Activated T-cell treated with anti-CD3 and anti-CD28 coated beads for 48 hours (primary cell): ENCODE results near the gene PAX8.
"Not testable (repeated sequence)": the region's sequence is repeated elsewhere in the genome, so short reads cannot be mapped to it uniquely, and the experiment has no call there.

Source experiments
- DNase-seq: peaks from one replicate; pipeline ENCODE4 v3.0.0-alpha.2; 2020; ENCODE audit warnings: low read depth

The PAX8 gene

DNA sequence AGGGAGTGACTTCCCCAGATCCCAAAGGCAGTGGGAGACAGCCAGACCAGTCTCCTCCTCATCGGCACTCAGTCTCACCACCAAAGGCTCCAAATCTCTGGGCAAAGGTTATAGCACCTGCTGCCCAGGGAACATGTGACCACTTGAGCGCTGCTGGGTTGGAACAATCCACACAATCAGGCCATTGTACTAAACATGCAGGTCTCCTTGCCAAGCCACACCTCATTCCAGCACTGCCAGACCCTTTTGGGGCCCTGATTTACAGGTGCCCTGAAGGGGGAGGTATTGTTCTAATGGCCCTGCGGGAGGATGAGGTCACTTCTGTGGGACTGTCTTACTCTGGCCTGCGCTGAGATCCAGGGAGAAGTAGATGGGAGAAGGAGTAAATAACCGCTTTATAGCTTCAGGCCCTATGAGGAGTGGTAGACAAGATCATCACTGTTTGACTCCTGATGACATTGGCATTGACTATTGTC is 10.0 kb upstream of the PAX8 start:
- DNase-seq: not testable (repeated sequence)

DNA sequence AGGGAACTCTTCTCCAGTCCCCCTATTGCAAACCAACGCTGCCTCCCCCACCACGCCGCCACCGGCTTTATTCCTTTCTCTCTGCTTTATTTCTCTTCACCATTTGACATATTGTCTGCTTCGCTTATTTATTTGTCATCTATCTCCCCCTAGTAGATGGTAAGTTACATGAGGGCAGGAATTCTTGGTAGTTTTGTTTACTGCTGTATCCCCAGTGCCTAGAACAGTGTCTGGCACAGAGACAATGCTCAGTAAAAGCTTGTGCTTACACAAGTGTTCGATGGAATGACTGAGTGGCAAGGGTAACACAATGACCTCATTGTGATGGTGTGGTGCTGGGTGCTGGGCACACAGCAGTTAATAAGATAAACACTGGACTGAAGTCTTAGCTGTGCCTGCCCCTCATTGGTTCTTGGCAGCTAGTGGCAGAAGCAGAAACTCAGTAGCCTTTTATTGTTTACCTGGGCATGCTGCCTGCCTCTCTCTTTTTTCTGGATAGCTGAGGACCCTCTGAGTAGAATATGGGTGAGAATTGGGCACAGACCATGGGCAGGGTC is 9.5 kb upstream of the PAX8 start:
- not testable (repeated sequence) for DNase-seq

DNA sequence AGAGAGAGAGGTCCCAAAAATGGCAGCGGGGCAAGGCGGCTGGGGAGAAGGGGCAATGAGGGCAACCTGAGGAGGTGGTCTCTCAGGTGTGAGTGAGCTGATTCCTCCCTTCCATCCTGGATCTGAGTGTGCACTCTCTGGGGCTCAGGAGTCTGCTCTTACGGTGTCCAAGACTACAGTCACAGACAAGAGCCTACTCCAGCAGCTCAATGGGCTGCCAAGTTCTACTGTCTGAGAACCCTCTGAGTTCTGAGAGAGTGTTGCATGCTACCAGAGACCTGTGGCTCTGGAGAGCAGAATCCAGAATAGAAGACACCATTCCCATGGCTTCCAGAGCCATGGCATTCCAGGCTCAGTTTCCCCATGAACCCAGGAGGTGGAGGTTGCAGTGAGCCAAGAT is 7.1 kb upstream of the PAX8 start:
- DNase-seq: no peak

DNA sequence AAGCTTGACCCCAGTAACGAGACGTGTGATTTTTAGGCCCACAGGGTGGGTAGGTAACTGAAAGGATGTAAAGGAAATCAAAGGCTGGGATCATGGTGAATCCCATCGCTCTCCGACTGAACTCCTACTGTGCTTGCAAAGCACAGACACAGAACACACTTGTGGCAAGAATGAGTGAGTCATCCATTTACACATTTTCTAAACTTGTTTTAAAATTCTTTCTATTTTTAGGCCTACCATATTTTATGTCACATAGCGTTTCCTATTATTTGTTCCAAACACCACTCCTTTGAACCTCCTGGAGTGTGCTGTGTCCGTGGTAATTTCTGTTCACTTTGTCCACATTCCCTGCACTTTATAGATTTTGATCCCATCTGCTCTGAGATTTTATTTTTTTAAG is 6.3 kb upstream of the PAX8 start:
- not testable (repeated sequence) for DNase-seq

DNA sequence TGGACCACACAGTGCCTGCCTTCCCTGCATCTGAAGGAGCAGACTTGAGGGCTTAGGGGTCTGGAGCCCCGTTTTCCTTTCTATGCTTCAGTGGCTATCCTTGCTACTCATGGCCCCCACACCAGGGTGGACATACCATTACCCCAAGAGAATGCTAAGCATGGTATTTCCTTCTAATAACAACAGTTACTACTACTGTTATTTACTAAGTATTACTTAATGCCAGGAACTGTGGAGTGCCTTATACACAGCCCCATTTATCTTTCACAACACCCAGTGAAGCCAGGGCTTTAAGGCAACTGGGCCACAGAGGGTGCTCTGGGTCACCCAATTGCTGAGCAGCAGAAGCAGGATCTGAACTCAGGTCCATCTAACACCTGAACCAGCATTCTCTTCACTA is 5.8 kb upstream of the PAX8 start:
- no peak for DNase-seq

DNA sequence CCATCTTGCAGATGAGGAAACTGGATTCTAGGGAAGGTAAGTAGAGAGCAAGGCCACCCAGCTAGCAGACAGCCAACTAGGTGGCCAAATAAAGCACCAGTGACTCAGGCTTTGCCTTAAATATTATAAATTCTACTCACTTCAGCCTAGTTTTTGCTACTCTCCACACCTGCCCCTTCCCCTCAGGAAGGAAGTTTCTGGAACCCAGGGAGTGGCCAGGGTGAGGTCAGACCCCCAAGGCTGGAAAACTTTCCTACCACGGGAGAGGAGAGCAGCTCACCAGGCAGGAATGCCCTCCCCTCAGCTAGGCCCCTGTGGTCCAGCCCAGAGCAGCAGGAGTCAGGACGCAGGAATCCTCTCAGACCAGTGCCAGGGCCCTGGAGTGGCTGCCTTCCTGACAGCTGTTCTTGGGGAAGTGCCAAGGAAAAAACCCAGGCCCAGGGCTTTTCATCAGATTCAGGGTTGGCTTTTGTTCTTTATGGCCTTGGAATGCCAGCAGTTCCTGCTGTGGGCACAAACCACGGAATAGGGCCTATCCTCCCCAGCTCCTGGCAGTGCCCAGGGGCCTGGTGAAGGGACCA is 5.1 kb upstream of the PAX8 start:
- DNase-seq: no peak

DNA sequence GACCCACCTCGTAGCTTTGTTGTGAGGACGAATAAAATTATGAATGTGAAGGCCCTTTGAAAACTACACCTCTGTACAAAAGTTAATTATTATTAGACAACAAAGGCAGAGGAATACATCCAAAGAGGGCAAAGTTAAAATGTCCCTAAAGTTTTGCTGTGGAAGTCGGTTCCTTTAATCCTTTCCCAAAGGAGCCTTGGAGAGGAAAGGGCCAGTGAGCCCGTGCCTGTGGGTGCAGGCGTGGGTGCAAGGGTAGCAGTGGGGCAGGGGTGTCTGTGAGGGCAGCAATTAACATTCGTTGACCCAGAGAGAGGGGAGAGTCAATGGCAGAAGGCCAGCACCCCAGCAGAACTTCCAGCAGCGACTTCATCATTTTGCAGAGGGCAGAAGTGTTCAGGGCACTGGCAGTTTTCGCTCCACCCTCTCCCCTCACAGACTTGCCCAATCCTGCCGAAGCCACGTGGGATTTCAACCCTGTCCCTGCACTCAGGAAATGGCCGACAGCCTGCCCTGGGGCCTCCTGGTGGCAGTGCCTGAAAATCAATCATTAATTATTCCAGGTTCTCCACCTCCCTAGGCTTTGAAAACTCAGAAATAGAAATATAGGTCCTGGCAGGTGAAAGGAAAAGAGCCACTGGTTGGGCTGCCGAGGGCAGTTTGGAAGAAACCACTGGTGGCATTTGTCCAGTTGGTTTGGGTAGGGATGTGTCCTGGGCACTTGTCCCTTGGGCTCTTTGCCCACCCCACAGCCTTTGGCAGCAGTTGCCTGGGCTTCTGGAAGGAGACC is 4.2 kb upstream of the PAX8 start:
- no peak for DNase-seq

DNA sequence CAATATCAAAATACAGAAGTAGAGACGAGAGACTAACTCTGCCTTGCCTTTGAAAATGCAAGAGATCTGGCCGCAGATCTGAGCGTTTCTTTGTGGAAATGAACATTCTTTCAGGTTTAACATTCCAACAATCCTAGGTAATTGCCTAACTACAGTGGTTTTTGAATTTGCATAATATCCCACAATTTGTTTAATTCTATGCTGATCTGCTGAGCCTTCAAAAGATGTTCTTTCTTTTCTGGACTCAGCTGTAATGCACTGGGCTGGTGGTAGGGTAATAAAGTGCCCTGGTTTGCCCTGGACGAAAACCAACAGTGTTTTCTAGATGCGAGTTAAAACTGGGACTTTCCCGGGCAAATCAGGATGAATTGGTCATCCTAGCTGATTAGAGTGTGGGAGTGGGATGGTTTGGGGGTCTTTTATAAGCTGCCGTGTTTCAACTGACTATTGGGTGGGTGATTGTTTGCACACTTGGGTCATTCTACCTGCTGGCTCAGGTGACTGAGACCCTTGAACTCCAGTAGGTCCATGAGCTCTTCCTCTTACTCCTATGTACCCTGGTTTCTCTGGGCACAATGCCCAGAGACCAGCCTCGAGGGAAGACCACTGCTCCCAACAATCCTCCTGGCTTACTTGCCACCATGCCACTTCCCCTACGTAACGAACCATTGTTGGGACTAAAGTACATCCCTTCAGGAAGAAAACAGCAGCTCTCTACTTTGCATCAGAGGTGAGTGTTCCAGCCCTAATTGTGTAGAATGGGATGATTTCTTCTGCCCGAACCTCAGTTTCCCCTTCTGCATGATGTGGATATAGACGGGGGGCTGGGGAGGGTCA is 3.4 kb upstream of the PAX8 start:
- no peak for DNase-seq

DNA sequence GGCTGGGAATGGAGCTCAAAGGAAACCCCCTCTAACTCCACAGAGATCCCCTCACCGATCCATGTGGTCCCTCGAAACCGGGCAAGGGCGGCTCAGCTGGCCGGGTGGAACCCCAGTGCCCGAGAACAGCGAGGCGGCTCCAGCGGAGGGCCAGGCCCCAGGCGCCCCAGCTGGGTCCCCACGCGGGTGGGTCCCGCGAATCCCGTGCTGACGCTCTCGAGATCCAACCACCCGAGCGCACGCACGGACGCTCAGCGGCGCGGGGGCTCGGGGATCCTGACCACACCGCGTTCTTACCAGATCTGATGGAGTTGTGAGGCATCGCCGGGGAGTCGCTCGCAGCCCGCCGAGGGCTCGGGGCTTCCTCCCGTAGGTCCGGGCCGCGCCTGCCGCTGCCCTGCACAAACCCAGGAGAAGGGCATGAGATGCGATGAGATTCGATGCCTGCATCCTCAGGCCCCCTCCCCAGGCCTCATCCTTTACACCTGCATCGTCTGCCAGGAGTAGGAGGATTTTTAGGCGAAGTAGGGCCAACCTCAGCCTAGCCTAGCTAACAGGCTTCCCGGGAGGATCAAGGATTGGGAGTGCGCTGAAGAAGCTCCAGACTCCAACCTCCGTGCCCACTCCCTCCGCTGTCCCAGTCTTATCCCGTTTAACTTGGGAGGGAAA is 514 bp downstream of the PAX8 start:
- no peak for DNase-seq

DNA sequence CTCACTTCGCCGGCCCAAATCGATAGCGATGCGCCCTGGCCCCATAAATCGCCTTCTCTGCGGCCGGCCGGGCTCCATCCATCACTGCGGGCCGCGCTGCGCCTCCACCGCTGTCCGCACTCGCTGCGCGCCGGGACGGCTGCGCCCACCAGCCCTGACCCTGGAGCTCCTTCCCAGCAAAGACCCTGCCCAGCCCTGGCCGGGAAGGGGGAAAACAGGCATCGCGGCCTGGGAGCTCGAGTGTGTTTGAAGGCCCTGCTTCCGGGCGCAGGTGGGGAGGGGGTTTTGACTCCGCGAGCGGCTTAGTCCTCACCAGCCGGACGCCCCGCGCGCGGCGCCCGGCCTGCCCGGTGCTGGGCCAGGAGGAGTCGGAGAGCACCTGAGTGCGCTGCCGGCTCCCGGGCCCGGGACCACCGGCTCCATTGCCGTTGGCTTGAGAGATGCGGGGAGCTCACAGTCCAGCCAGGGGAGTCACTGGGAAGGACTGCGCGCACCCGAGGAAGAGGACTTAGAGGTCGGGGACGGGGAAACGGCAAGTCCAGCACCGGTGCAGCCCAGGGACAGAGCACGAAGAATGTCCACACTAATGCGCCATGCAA is 1.1 kb downstream of the PAX8 start:
- DNase-seq: no peak

DNA sequence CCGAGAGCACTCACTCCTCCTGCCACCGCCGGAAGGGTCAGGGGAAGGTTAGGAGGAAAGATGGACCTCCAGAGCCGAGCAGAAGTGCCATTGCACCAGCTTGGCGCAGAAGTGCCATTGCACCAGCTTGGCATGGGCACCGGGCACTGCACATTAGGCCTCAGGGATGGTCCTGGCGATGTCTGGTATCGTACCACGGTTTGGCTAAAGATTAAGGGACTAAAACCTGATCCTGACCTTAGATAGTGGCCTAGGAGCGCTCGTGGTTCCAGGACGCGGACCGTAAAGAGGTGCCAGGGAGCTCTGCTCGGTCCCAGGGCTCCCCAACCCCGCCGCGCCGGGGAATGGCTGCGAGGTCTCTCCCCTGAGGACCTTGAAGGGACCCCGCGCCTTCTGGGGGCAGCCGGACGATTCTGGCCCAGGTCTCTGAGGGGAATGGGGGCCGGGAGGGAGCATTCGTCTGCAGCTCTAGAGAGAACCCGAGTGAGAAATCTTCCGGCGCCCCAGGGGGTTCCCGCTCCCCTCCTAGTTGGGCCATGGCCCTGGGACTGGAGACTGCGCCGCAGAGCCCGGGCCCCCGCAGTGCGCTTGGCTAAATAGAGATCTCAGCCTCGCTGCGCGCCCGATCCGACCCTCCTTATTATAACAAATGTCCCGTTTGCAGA is 1.8 kb downstream of the PAX8 start:
- no peak for DNase-seq

DNA sequence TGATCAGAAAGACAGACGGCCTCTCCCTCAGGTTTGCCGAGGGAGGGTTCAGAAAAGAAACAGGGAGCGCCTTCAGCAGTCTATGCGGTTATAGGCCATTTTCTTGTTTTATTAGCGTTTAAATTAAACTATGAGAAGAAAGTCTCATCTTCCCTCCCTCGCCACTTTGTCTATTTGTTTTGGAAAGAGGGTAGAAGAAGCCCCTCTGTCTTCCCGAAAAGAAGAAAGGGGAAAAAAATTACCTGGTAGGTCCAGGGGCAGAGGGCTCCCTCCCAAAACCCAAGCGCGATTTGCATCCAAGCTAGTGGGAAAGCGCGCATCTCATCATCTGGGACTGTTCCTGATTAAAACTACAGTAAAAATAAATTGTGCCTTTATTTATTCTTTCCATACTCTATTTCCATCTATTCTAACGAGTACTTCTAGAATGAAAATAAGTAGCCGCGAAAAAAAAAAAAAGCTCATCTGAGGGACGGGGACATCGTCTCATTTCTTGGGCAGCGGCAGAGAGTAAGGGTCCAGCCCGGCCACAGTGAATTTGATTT is 2.4 kb downstream of the PAX8 start:
- DNase-seq: no peak

DNA sequence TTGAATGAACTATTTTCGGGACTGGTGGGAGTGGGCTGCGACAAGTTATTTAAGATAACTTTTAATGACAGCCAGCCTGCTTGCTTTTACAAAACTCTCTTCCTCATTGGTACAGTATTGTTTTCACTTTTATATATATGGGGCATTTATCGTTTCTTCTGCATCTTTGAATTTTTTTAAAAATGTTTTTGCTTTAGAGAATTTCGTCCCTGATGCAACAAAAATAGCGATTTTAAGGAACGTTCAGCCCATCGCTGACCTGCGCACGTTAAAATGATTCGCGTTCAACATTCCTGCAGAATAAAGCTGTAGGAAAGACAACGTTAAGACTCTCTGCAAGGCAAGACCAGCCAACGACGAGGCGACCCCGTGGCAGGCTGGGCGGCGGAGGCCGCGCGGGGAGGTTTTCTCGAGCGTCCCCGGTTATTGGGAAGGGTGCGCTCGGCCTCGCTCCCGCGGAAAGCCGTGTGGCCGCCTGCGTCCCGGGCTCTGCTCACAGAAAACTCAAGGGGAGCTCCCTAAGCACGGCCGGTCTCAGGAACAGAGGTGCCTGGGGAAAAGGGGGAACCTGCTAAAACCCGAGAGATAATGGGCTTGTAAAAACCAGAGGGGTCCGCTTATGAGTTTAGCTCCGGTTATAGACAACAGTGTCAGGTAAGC is 3.0 kb downstream of the PAX8 start:
- DNase-seq: no peak

DNA sequence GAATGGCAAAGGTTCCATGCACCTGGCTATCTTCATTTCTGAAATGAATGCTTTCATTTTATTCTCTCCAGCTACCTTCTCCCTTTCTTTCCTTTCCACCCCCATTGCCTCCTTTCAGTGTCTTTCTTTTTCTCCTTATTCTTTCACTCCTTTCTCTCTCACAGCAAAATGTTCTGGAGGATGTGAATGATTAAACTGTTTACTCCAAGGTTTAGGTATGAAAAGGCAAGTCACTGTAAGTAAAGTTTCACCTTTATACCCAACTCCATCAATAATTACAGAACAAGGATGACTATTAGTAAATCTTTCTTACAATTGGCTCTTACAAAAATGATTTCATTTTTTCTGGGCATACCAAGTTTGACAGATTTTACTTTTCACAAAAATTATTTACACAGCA is 4.3 kb downstream of the PAX8 start:
- no peak for DNase-seq

DNA sequence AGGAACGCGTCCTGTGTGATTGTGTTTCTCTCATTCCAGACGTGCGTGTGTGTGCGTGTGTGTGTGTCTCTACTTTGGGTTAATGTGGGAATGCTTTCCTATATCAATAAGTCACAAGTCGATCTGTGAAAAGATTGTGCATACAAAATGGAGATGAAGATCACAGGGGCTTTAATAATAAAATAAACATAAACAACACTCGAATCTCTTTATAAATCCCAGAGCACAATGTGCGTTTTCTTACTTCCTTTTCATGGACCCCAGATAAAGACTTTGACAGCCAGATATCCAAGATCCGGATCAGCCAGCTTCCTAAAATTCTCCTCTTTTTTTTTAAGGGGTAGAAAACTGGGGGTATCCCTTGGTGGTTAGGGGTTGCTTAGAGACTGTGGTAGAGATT is 4.7 kb downstream of the PAX8 start:
- DNase-seq: no peak

DNA sequence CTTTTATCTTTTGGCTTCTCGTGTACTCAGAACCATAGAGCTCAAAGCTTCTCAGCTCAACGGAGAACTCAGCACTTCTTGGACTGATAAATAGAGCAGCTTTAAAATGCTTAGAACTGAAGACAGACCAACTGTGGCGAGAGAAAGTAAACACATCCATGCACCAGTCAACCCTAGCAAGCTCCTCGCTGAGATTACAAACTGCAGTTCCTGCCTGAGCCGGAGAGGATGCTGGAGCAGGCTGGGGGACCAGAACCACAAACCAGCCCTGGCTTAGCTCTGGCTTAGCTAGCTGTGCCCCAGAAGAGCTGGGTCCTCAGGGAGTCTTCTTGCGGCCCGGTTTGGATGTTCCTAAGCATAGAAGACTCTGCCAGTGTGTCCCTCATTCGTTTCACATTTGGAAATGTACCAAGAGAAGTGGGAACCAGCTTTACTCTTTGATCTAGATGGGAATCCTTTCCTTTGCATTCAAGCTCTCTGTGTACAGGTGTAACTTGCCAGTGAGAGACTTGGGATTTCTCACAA is 5.6 kb downstream of the PAX8 start:
- no peak for DNase-seq

DNA sequence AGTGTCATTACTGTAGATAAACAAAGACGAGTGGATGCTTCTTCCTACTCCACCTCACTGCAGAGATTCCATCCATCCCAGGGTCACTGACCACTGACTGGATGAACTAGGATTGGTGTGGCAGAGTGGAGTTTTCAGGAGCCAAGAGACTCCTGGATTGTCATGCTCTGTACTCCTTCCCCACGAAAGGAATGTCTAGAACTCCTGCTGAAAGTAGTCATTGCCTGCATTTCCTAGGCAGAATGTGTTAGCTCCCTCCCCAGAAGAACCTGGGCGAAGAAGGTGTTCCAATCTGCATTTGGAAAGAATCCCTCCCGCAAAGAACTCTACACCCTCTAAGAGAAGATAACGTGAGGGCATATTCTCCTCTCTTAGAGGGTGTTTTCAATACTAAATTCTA is 6.2 kb downstream of the PAX8 start:
- DNase-seq: no peak

DNA sequence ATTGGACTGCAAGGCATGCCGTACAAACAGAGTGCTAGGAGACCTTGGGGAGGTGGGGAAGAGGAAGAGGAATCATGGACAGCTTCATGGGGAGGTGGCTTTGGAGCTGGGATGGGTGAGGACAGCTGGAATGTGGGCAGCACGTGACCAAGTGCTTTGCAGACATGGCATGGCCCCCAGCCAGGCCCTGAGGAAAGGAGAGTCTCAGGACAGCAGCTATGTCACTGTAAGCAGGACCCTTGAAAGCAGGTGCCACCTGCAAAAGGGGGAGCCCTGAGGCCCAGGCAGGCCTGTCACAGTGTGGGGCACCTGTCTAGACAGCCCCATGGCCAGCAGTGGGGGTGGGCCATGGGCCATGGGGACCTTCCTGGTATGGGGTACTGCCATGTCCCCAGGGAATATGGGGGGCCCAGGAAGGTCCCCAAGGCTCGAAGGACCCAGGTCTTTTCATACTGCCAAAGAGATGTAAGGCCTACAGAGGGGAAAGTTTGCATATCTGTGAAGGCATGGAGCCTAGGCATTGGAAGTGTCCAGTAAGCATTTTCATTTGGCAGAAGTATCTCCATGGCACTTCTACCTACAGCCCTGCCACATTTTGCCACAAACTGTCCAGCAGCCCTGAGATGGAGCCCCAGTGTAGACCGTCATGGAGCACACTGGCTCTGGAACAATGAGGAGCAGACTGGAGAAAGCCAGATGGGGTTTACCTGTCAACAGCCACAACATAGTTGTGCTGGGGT is 9.9 kb downstream of the PAX8 start:
- no peak for DNase-seq

DNA sequence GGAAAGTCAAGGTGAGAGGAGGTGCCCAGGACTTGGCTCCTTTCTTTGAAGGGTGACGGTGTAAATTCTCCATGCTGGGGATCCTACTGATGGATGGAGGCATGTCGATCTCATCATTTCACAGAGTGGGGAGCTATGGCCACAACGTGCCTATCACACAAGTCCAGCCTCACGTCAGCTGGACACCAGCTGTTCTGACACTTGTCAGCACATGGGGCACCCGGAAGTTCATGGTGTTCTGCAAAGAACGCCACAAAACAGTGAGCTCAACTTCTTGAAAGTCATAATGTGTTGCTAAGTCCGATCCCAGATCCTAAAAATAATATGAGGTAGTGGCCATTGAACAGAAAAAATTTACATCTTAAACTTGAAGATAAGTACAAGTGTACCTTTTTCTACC is 12.3 kb downstream of the PAX8 start:
- no peak for DNase-seq
